Measurements from ENCODE around the gene ARHGAP30.

ARHGAP30 gene

DNA sequence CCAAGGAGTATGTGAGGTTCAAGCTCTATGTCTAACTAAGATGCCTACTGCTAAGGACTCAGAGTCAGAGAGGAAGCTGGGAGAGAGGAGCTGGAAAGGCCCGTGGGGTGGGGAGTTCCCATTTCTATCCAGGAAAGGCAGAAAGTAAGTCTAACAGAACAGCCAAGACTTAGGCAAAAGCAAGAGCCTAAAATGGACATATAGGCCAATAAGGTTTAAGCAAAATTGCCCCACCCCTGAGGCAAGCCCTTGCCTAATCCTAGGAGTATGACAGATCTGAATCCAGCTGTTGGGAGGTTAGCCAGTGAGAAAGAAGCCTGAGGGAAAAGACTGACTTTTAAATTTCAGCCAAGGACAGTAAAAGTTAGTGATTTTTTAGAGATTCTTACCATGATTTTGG, 26.8 kb upstream of the ARHGAP30 start:
- no peak for FAIRE-seq
- no peak for DNase-seq (ENCODE audit: insufficient read length, low spot score)
- TF ChIP-seq, protein P1, sequence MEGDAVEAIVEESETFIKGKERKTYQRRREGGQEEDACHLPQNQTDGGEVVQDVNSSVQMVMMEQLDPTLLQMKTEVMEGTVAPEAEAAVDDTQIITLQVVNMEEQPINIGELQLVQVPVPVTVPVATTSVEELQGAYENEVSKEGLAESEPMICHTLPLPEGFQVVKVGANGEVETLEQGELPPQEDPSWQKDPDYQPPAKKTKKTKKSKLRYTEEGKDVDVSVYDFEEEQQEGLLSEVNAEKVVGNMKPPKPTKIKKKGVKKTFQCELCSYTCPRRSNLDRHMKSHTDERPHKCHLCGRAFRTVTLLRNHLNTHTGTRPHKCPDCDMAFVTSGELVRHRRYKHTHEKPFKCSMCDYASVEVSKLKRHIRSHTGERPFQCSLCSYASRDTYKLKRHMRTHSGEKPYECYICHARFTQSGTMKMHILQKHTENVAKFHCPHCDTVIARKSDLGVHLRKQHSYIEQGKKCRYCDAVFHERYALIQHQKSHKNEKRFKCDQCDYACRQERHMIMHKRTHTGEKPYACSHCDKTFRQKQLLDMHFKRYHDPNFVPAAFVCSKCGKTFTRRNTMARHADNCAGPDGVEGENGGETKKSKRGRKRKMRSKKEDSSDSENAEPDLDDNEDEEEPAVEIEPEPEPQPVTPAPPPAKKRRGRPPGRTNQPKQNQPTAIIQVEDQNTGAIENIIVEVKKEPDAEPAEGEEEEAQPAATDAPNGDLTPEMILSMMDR (IDR thresholded peaks at IDR 0.05; ENCODE audit: insufficient read depth, missing control alignments) = no peak

DNA sequence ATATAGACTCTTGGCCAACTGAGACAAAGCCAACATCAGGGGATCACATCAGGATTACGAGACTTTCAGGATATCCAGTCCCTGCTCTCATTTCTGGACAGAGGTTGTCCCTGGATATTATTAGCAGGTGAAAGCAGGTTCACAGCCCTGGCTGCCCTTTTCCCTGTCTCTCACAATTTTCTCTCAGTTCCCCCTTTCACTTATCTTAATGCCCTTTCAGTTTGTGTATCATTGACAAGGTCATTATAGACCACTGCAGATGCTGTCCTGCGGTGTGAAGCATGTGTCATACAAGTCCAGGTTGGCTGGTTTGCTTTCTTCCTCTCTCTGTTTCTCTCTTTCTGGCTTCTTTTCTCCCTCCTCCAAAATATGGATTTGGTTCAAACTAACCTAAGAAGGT, 26.3 kb upstream of the ARHGAP30 start:
- FAIRE-seq (no peak), DNase-seq (ENCODE audit: insufficient read length, low spot score) (no peak)
- TF ChIP-seq, protein P1 (IDR thresholded peaks at IDR 0.05; ENCODE audit: insufficient read depth, missing control alignments) = no peak

DNA sequence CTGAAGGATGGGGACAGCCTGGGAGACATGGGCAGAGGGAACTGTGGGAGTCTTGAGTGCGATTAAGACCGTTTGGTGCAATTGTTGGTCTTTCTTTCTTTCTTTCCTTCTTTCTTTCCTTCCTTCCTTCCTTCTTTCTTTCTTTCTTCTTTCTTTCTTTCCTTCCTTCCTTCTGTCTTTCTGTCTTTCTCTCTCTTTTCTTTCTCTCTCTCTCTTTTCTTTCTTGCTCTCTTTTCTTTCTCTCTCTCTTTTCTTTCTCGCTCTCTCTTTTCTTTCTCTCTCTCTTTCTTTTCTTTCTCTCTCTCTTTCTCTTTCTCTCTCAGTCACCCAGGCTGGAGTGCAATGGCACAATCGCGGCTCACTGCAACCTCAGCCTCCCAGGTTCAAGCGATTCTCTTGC, 25.5 kb upstream of the ARHGAP30 start:
- FAIRE-seq (no peak), DNase-seq (ENCODE audit: insufficient read length, low spot score) (no peak)
- TF ChIP-seq, protein P1 (IDR thresholded peaks at IDR 0.05; ENCODE audit: insufficient read depth, missing control alignments) = no peak

DNA sequence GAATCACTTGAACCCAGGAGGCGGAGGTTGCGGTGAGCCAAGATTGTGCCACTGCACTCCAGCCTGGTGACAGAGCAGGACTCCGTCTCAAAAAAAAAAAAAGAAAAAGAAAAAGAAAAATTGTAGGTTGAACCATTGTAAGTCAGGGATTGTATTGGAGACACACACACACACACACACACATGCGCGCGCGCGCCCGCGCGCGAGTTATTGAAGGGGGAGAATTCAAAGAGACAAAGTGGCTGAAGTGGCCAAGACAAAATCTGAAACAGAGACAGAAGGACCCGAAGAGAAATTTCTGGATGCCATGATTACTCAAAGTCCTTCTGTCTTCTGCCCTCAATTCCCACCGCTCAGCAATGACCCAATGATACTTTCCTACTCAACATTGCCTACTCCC, 24.8 kb upstream of the ARHGAP30 start:
- DNase-seq (ENCODE audit: insufficient read length, low spot score) = no peak
- FAIRE-seq = no peak
- TF ChIP-seq, protein P1 (IDR thresholded peaks at IDR 0.05; ENCODE audit: insufficient read depth, missing control alignments) = no peak

DNA sequence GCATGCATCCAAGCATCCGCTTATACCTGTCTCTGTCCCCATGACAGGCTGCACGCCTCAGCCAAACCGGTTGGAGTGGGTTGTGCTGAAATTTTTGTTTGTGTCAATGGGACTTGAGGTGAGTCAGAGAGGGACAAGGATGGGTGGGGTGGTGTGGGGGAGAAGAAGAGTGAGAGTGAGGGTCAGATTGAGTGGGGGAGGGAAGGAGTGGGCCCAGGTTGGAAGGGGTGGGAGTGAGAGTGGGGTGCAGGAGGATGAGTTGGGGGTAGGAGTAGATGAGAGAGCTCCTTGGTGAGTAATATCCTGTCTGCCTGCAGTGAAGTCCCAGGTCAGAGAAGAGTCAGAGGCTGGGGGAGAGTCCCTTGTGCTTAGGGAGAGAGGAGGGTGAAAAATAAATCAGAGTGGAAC, 22.9 kb upstream of the ARHGAP30 start:
- FAIRE-seq (no peak), DNase-seq (ENCODE audit: insufficient read length, low spot score) (no peak)
- TF ChIP-seq, protein P1 (IDR thresholded peaks at IDR 0.05; ENCODE audit: insufficient read depth, missing control alignments) = no peak

DNA sequence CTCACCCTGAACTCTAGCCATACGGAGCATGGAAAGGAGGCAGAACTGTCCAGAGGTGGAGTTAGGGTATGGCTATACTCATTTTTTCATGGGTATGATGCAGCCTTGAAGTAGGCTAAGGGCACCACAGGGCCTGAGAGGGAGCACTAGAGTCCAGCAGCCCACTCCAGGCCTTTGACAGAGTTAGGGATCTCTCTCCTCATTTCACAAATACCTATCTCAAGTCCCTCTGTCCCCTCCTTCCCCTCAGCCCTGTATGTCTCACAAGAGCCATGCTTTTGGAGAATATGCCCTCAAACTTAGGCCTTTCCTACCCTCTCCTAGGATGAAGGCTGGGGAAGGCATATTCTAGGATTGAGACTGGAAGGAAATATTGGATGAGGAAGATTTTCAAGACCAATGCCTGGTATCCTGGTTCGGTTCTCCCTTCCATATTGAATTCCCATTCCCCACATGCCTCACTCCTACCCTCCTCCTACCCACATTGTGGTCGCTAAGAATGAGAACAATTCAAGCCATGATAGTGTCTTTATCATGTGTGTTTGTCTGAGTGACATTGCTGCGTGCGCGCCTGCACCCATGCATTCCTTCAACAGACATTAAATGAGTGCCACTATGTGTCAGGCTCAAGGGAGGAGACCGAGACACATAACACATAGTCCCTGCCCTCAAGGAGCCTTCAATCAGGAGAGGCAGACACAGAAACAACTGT, 22.3 kb upstream of the ARHGAP30 start:
- TF ChIP-seq, protein P1 (IDR thresholded peaks at IDR 0.05; ENCODE audit: insufficient read depth, missing control alignments) = no peak
- FAIRE-seq = no peak
- DNase-seq (ENCODE audit: insufficient read length, low spot score) = no peak

DNA sequence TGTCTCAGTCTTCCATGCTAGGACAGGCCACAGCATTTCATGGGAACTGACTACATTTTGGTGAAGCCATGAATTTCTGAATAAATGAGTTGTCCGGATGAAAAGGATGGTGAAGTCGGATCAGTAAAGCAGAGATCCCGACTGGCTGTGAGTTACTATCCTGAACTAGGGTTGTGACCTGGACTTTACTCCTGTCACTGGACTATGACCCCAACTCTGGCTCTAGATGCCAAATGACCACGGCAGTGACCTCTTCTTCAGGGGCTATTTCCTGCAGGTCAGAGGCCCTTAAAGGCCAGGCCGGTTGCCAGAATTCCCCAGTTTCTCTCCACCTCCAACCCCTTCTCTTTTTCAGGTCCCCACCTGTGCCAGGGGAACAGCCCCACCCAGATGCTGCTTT, 21.4 kb upstream of the ARHGAP30 start:
- FAIRE-seq (no peak), DNase-seq (ENCODE audit: insufficient read length, low spot score) (no peak)
- TF ChIP-seq, protein P1 (IDR thresholded peaks at IDR 0.05; ENCODE audit: insufficient read depth, missing control alignments) = no peak

All from D721Med (cell line).